Measurements from ENCODE around the gene DUSP9.

DNA sequence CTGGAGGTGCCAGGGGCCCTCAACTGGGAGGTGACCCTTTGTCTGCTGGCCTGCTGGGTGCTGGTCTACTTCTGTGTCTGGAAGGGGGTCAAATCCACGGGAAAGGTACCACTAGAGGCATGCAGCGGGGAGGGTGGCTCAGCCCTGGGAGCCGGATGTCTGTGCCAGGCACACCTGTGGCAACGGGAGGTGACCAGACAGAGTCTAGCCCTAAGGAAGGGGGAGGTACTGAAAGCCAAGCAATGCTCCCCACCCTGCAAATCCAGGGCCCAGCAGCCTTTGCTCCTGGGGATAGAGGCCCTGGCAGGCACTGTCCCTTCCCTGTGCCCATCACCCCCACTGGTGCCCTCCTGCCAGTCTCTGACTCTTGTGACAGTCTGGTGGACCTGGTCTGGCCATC lies 45.0 kb downstream of the DUSP9 start:
- TF ChIP-seq, protein P1, sequence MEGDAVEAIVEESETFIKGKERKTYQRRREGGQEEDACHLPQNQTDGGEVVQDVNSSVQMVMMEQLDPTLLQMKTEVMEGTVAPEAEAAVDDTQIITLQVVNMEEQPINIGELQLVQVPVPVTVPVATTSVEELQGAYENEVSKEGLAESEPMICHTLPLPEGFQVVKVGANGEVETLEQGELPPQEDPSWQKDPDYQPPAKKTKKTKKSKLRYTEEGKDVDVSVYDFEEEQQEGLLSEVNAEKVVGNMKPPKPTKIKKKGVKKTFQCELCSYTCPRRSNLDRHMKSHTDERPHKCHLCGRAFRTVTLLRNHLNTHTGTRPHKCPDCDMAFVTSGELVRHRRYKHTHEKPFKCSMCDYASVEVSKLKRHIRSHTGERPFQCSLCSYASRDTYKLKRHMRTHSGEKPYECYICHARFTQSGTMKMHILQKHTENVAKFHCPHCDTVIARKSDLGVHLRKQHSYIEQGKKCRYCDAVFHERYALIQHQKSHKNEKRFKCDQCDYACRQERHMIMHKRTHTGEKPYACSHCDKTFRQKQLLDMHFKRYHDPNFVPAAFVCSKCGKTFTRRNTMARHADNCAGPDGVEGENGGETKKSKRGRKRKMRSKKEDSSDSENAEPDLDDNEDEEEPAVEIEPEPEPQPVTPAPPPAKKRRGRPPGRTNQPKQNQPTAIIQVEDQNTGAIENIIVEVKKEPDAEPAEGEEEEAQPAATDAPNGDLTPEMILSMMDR (IDR thresholded peaks at IDR 0.05) = no peak
- TF ChIP-seq POLR2A (IDR thresholded peaks at IDR 0.05) = no peak
- no peak for TF ChIP-seq POLR2AphosphoS5 (IDR thresholded peaks at IDR 0.05; ENCODE audit: insufficient read depth in 1 of 2, low read depth in 1 of 2)
